Fibroblast of skin of left biceps (primary cell): Measurements from ENCODE around the gene CDH20.
A peak's percentile ranks its signal among the peaks of the same experiment; 100 is the strongest.

Experiments
- DNase-seq, 2 experiments: peaks; one replicate each; pipeline ENCODE4 v3.0.0-alpha.2; 2013; ENCODE audit warnings: low read depth in 2 of 2

The CDH20 gene

GRCh38 chr18:61426492-61427053 is 93.3 kb downstream of the CDH20 start:
- no peak for DNase-seq

- no peak for DNase-seq
These were observed 95.0 kb downstream of the CDH20 start for GRCh38 chr18:61428266-61428665.

DNA sequence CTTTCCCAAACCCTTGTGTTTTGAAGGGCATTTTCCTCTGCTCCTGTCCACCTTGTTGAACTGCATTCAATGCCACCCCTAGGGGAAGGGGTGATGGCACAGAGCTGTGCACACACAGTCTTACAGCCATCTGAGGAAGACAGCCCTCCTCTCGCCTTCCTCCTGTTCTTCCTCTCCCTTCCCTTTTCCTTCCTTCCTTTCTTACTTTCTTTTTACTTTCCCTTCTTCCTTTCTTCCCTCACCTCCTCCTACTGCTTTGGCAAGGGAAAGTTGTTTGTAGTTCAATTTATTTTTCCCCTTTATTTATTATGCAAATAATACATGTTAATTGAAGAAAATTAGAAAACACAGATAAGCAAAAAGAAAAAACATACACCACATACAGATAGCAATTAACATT is 99.4 kb downstream of the CDH20 start:
- DNase-seq = no peak

- no peak for DNase-seq
These were observed 101.9 kb downstream of the CDH20 start for GRCh38 chr18:61435064-61435652.

DNA sequence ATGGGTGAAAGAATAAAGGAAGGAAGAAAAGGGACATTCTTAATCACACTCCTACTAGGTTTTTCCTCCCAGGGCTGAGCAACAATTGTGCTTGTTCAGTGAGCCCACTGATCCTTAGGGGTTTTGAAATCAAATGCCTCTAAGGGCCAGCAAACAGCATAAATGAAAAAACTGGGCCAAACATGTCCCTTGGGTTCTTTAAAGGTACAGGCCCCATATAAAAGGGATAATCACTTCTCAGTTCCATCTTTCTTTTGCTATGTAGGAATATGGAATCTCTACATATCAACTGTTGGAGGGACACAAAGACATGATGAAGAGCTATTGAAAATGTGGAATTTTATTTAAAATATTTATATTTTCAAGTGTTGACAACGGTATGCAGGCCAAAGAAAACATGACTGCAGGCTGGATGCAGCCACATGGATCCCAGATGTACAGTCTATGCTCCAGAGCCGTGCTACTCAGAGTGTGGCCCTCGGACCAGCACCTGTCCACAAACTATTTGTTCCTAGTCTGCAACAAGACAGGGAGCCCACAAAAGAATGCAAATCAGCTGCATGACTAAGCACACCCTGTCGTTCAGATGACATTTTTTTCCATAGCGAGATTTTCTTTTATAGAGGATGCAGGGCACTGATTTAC is 110.0 kb downstream of the CDH20 start:
- peak; percentile 23 to 25 for DNase-seq

GRCh38 chr18:61448316-61448715 is 115.1 kb downstream of the CDH20 start:
- DNase-seq = no peak

DNA sequence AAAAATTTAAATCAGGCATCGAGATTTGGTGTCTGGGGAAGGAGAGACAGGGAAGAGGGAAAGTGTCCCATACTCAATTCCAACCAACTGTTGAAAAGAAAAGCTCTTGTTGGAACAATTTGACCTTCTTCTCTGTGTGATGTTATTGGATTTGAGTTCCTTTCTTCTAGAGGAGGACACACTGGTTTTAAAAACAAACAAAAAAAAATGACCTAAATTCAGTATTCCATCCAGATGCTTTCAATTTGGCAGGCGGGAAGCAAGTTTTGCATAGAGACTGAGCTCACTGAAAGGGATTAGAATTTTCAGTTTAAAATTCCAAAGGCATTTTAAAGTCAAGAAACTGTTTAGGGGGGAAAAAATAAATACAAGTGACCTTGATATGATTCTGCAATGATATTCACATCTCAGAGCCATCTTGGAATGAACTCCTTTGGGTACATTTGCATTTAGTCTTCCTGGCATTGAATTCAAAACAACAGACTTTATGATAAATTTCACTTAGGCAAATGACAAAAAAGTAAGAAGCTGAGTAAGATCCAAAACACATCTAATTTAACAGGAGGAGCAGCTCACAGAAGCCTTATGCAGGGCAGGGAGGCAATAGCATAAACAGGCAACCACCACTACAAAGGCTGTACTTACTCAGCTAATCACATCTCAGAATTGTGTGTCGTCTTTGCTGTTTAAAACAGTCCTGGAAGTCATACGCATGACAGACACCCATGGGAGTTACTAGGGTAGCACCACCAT is 126.8 kb downstream of the CDH20 start:
- DNase-seq = no peak

DNA sequence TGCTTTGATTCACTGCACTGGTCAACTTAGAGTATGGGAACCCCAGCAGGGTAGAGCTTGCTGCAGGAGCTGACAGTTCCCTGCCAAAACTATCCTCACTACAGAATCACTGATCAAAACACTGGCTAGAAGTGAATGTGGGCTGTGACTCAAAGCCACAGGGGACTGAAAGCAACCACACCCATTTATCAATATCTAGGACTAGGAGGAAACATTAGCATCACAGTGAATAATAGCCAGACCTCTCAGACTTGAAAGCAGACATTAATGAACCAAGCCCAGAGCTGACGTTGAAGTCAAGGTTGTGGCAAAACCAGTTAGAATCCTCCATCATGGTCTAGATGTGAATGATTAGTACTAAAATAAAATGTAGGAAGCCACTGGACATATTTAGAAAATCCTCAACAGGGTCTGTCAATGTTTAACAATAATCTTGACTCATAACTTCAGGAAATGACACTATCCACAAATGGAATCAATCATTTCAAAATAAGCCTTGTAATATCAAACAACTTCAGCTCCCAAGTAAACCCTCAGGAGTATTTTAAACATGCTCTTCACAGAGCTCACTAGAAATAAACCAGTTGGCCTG is 131.4 kb downstream of the CDH20 start:
- peak; percentile 26 to 32 for DNase-seq

GRCh38 chr18:61466736-61467135 is 133.5 kb downstream of the CDH20 start:
- DNase-seq = no peak

DNA sequence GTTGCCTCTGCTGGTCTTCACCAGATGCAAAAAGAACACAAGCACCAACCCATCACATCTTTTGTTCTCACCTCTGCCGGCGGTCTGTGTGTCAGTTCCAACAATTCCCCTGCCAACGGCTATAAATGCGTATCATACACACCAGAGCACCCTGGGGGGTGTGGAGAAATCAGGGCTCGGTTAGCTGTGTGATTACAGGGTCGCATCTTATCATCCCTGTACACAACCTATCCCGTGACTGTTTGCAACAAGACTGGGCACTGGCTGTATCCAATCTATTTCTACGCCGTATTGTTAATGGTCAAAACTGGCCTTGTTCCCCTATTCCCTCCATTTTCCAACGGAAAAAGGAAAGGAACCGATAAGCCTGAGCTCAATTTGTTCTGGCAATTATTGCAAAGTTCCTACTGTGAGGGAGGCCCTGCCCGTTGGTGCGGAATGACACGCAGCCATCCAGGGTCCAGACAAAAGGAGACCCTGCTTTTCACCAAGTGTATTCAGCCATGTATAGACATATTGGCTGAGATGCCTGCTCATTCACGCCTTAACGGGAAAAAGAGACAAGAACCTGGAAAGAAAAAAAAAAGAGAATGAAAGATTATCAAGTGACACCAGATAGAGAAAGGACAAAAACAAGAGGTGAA is 136.9 kb downstream of the CDH20 start:
- DNase-seq = no peak

GRCh38 chr18:61471541-61471940 is 138.3 kb downstream of the CDH20 start:
- DNase-seq = peak in 1 of 2 experiments; percentile 4

- no peak for DNase-seq
These were observed 138.7 kb downstream of the CDH20 start for GRCh38 chr18:61471942-61472341.

GRCh38 chr18:61474341-61474740 is 141.1 kb downstream of the CDH20 start:
- DNase-seq = no peak

GRCh38 chr18:61474918-61475317 is 141.7 kb downstream of the CDH20 start:
- no peak for DNase-seq

DNA sequence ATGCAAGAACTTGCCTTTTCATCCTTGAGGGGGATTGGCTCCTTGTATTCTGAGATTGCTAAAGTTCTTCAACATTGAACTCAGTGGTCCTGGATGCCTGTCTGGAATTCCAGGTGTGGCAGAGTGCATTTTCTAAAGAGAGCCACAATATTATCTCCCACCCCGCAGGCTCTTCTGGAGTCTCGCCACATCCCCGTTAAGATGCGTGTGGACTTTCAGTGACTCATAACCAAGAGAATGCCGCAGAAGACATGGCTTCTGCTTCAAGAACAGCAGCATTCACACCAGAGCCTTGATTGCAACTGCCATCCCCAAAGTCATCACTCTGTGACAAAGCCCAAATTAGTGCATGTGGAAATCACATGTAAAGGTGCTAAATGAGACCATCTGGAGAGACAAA is 142.7 kb downstream of the CDH20 start:
- DNase-seq = no peak

DNA sequence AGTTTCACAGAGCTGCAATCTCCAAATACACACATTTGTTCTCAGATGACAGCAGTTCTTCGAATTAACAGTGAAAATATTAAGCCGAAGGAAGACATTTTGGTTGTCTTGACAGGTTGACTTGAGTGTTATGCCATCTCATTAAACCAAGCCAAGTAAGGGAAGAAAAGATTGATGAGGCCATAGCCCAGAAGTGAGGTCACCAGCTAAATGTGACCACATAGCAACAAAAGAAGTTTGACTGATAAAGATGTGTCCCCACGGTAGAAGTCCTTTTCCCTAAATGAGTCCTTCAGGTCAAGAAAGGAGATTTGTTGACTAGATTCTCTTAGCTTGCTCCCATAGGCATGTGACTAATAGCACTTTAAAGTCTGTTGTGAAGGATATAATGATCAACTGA is 156.1 kb downstream of the CDH20 start:
- DNase-seq = no peak

DNA sequence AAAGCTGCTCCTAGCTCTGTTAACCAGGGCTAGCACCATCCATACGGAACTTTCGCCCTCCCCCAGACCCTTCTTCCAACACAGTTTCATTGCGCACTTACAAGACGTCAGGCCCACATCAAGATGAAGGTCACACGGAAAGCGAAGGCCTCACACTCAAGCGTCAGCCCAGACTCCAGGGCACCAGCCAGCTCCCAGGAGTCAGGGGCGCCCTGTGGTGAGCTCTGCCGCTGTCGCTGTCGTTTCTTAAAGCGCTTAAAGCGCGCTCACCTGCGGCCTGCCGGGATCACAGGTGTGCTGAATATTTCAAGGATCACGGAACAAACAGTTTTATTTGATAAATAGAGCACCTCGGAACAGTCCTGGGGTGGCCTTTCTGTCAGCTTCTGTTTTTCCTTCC is 163.1 kb downstream of the CDH20 start:
- DNase-seq = no peak

GRCh38 chr18:61497422-61497821 is 164.2 kb downstream of the CDH20 start:
- no peak for DNase-seq

GRCh38 chr18:61502472-61502871 is 169.2 kb downstream of the CDH20 start:
- peak; percentile 24 to 31 for DNase-seq

DNA sequence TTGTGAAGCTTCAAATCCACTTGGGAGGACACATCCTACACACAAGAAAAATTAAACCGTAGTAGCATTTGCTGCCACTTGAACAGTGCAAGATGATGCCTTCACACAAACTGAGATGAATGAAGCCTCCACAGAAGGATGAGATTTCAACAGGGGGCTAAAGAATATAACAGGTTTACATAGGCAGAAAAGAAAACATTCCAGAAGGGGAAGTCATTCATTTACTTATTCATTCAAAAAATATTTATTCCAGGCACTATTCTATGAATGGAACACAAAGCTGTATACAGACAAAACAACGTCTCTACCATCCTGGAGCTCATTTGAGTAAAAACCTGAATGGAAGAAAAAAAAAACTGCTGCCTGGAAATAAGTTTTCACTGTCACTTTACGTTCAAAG is 170.5 kb downstream of the CDH20 start:
- DNase-seq = no peak

DNA sequence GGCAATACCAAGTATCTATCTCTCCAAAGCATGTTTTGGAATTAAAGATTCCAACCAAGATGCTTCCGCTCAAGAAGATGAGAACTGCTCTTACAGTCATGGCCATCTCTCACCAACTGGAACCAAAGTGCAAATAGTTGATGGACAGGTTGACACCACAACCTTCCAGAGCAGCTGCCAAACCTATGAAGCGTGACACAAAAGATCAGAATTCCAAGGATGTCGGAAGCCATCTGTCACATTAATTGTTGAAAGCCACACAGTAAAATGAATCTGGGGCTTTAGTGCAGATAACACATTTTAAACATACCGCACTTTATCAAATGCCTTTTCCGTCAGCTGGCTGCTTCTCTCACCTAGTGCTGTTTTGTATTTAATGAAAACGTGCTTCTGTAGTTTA is 195.7 kb downstream of the CDH20 start:
- DNase-seq = no peak

DNA sequence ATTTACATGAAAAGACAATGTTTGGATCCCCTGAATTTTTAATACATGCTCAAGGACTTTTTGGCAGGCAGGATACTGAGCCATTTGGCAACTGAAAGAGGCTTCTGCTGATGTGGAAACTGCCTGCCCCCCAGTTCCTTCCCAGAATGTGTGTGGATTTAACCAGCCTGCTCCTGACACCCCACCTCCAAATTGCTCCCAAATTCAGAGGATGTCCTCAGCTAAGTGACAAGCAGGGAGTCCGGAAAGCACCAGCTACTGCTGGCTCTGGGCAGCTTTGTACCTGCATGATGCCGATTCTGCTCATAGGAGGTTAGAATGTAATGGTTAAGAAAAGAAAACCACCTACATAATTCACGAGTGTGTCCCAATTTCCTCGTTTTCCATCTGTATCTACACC is 197.5 kb downstream of the CDH20 start:
- no peak for DNase-seq
